NCI-H526 (cell line): ENCODE results near the gene CSPG4.
A peak's percentile ranks its signal among the peaks of the same experiment; 100 is the strongest.
"Not testable (repeated sequence)": the region's sequence is repeated elsewhere in the genome, so short reads cannot be mapped to it uniquely, and the experiment has no call there.

Source experiments
- DNase-seq, 2 experiments: peaks; one replicate each; lab custom pipeline; 2025; lab: John Stamatoyannopoulos, UW

The CSPG4 gene

DNA sequence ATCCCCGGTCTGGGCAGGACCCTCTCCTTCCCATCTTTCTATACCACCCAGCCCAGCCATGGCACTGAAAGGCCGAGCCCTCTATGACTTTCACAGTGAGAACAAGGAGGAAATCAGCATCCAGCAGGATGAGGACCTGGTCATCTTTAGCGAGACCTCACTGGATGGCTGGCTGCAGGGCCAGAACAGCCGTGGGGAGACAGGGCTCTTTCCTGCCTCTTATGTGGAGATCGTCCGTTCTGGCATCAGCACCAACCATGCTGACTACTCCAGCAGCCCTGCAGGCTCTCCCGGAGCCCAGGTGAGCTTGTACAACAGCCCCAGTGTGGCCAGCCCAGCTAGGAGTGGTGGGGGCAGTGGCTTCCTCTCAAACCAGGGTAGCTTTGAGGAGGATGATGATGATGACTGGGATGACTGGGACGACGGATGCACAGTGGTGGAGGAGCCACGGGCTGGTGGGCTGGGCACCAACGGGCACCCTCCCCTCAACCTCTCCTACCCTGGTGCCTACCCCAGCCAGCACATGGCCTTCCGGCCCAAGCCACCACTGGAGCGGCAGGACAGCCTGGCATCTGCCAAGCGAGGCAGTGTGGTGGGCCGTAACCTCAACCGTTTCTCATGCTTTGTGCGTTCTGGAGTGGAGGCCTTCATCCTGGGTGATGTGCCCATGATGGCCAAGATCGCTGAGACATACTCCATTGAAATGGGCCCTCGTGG is 63.4 kb downstream of the CSPG4 start:
- no peak for DNase-seq

DNA sequence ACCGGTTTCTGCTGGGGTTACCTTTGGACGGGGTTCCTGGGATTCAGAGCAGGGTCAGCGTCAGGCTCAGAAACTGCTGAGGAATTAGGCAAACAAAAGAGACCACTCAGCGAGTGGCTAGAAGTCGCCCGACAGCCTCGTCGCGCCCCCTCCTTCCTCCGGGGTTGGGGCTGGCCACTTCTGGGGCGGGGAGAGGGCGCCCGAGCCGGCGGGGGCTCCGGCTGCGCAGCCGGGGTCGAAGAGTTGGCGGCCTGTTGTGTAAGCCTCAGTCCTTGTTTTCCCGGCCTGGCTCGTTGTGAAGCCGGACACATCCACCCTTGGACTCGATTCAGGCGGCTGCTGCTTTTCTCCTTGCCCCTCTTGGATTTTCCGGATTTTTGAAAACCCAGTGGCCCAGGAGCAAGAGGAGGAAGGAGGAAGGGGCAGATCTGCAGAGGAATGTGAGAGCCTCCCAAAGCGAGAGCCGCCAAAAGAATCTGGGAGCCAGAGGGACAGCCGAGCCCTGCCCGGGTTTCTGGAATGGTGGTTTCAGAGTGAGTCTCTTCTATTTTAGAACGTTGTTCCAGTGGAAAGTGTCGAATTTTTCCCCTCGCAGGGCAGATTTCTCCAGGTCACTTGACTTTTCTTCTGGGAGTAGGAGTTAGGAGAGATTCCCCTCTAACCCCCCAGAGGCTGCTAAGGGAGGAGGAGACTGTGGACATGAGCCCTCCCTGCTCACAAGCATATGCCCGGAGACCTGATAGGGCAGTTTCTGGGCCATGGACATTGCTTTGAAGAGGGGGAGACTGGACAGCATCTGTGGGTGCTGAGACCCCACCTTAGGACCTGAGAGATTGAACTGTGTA is 64.3 kb downstream of the CSPG4 start:
- DNase-seq = no peak

DNA sequence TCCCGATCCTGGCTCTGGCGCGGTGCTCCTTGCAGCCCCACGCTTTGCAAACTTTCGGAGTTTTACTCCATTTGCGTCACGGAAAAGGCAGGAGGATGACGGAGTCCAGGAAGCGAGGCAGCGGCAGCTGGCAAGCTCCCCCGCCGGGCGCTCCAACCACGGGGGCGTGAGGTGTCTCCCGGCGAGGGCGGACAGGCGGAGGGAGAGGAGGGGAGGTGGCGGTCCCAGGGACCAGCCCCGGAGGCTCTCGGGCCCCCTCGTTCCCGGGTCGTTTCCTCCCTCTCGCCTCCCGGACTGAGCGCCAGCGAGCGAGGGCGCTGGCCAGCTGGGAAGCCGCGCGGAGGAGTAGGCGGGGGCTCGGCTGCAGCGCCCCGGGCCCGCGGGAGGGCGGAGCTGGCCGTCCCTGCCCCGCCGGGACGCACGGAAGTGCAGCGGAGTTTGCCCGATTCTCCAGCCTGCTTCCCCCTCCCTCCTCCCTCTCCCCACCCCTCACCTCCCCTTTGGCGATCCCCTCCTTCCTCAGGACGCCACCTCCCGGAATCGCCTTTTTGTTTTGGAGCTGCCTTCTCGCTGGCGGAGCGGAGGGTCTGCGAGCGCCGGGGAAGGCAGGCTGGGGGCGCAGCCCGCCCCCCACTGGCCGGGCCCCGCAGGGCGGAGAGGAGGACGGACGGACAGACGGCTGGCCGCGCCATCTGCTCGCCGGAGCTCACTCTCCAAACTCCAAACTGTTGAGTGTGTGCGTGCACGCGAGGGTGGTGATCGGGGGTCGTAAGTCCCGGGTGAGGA is 65.1 kb downstream of the CSPG4 start, which contains the start of gene SNX33:
Gene SNX33 (plus strand): TSS at position 543 of the 786 bp plus-strand sequence. CDS start 1,191 bp downstream, outside the sequence.
- DNase-seq = peak; percentile 16 to 82

- peak in 1 of 2 experiments; percentile 61 for DNase-seq
These were observed 65.7 kb downstream of the CSPG4 start for GRCh38 chr15:75646944-75647364.

DNA sequence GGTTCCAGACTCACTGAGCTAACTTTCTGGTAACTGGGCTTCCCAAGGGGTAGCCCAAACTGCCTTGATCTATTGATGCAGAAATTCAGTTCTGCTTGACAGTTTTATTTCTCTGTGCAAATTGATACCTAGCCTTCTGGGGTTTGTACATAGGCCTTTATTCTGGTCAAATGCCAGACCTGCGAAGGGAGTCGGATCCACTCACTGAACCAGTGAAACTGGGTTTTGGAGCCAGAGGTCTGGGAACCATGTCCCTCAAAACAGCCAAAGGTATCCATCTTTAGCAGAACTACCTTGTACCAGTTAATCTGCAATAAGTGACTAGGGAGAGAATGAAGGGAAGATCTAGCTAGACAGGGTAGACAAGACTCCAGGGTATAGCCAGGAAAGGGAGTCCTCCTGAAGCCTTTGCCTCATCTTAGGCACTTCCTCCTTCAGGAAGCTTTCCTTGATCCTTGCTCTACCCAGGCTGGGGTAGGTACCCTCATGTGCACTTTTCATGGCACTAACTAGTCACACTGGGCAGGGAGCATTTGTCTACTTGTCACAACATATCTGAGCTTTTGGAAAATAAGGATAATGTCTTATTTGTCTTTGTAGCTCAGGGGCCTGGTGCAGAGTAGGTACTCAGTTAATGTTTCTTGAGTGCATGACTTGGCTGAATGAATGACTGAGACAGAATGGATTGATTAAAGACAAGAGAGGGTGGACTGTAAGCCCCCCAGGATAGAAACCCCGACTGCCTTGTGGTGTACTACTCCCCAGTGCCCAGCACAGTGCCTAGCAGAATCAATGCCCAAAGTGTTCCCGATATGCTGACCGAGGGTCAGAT is 66.3 kb downstream of the CSPG4 start:
- no peak for DNase-seq

DNA sequence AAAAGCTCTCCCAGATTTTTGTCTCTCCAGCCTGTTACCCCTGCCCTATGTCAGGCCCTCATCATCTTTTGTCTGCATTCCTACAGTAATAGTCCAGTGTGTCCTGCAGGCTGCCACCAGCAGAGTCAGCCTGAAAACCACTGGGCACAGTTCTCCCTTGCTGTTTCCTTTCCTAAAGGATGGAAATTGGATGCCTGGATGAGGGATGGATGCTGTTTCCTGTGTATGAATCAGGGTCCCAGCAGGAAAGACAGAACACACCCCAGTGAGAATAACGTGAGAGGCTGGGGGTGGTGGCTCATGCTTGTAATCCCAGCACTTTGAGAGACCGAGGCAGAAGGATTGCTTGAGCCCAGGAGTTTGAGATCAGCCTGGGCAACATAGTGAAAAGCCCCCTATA is 68.3 kb downstream of the CSPG4 start:
- DNase-seq = no peak

DNA sequence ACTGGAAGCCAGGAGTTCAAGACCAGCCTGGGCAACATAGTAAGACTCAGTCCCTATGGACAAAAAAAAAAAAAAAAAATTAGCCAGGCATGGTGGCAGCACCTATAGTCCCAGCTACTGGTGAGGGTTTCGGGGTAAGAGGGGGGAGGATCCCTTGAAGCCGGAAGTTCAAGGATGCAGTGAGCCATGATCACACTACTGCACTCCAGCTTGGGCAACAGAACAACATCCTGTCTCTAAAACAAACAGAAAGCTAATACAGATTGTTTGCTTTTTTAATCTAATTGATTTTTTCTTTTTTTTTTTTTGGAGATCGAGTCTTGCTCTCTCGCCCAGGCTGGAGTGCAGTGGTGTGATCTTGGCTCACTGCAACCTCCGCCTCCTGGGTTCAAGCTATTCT is 71.0 kb downstream of the CSPG4 start:
- DNase-seq = no peak

- DNase-seq = no peak
These were observed 71.5 kb downstream of the CSPG4 start for GRCh38 chr15:75641179-75641503.

DNA sequence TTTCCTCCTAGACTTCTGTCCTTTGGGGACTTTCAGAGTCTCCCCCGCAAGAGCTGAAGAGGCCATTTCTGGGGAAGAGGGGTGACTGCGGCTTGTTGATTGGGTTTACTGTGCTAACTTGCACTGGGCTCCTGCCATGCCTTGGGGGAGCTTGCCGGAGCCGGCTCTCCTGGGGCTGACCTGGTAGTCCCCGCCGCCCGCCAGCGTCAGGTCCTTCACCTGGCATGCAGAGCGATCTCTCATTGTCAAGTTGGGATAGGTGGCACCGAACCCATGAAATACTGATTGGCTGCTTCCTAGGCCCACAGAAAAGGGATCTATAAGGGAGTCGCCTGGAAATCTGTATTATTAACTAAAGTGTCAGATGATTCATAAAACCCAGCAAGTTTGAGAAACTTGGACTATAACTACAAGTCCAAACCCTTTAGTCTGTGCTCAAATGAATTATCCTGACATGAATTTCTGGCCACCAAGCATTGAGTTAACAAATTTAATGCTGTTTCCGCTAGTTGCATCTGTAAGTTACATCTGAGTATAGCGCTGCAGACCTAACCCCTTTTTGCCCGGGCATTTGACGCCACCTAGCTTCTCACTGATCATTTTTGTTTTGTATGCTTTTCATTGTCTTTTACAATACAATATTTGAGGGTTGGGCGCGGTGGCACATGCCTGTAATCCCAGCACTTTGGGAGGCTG is 72.0 kb downstream of the CSPG4 start:
- DNase-seq = peak; percentile 74 to 79

DNA sequence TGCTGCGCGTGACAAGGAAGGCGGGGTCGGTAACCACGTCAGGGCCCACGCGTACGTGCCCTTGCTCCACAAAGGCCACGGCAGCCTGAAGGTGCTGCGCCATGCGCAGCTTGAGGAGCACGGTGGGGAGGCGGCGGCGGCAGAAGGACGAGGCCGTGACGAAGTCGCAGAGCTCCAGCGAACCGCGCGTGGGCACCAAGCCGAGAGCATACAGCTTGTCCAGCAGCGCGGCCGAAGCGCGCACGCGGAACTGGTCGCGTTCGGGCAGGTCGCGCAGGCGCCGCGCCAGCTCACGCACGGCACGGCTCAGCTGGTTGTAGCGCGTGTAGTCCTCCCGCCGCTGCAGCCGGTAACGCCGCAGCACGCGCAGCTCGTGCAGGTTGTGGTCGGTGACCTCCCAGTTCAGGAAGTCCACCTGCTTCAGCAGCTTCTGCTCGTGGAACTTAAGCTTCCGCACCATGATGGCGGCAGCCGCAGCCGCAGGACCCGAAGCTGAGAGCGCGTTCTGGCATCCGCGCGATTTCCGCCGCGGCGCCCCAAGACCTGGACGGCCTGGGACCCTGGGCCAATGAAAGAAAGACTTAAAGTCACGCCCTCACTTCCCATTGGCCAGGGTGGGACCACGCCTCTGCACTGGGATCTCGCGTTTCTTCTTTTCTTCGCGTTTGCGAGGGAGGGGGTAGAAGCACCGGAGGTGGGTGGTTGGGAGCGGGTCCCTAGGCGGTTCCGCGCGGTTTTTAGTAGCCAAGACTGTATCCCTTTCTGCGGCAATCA is 72.8 kb downstream of the CSPG4 start, which contains the start of gene IMP3:
Gene IMP3 (minus strand): TSS at position 516 of the 774 bp plus-strand sequence. CDS start 56 bp downstream, at position 460.
- DNase-seq = peak; percentile 97 to 99

- no peak for DNase-seq
These were observed 73.4 kb downstream of the CSPG4 start for GRCh38 chr15:75639191-75639708.

DNA sequence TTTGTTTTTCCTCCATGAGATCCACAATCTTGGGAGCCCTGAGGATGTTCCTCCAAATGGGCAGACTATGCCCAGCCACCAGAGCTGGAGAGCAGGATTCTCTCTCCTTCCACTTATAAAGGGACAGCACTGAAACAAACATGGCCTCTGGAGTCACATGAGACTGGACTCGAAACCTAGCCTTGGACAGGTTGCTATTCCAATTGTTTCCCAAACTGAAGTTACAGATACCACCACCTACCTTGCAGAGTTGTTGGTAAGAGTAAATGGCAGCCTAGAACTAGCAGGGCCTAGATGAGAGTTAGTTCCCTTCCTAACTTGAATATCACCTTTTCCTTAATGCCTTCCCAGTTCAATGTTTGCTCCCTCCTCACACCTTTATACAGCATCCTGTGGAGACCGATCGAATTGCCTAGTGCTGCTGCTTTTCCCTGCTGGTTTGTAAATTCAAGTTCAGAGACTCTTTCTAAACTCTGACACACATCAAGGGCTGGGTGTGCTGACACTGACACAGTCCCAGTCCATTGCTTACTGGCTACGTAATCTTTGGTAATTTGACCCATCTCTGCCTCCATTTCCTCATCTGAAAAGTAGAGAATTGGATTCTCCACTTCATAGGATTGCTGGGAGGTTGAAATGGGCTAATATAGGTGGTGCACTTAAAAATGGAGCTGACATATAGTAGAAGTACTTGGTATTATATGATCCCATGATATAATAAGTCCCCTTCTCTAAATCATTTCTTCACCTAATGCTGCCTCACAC is 75.2 kb downstream of the CSPG4 start:
- no peak for DNase-seq

DNA sequence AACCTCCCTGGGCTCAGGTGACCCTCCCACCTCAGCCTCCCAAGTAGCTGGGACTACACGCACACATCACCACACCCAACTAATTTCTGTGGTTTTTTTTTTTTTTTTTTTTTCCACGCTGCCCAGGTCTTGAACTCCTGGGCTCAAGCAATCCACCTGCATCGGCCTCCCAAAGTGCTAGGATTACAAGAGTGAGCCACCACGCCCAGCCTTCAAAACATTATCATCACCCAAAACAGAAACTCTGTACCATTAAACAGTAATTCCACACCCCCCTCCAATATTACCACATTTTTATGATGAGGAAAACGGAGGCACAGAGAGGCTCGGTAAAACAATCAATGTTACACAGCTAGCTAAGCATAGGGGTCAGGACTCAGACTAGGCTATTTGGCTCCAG is 76.6 kb downstream of the CSPG4 start:
- no peak for DNase-seq

- not testable (repeated sequence) for DNase-seq
These were observed 78.7 kb downstream of the CSPG4 start for GRCh38 chr15:75633922-75634321.

DNA sequence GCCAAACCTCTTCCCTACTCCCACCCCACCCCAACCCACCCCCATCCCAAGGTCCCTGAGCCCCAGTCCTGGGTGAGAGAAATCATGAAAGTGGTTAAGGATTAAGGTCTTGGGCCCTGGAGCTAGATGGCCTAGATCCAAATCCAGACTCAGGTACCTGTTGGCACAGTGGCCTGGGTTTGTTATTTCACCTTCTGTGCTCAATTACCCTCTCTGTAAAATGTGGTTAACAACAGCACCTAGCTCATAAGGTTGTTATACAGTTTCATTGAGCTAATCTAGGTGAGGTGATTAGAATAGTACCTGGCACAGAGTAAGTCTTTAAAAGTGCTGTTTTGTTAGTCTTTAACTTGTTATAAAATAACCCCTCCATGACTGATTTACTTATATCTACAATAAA is 80.7 kb downstream of the CSPG4 start:
- no peak for DNase-seq

GRCh38 chr15:75625542-75626347 is 86.9 kb downstream of the CSPG4 start, which contains the start of gene SNUPN:
Gene SNUPN (minus strand): TSS chr15:75625725. CDS start chr15:75621051, 4,674 bp downstream.
- DNase-seq = peak; percentile 87 to 96
